ENCODE data around the gene GYG1. TPM values are rescaled to one million over a fixed set of nuclear protein-coding genes. Genes with fewer than 3 reads are reported as not detected.

GYG1 gene
- polyA plus RNA-seq, 1 donor from 2014 or later, result 2.4 TPM

DNA sequence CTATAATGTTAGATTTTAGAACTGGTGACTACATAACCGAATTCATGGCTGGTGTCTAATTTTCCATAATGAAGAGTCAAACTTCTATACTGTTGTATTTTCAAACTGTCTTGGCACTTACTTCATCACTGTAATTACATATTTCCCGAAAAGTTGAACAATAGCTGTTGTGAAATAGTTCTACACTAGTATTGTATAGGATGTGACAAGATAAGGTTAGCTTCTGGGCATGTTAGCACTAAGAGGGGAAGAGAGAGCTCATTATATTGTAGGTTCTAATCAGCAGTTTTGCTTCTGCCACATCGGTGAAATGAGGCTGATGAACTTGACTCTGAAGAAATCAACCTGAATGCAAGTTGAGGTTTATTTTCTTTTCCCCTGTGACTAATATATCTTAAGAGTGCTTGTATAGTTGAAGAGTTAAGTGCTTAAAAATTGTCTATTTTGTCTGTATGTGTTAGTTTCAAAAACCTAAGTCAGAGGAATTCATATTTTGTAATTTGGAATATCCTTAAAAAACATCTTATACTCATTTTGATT is 8.9 kb downstream of the GYG1 start:
- no peaks in the 10 kb centered on the region for H3K27me3 ChIP-seq (ENCODE audit: insufficient read depth, low read depth, low read length)
- no peaks in the 10 kb centered on the region for H3K36me3 ChIP-seq (ENCODE audit: insufficient read depth, low read length)
- H3K79me2 ChIP-seq (replicated peaks; ENCODE audit: insufficient read depth, low read length), result no peaks in the 10 kb centered on the region
- H3K4me3 ChIP-seq (ENCODE audit: low read length), result no peak overlapping the region
- no peak overlapping the region for H3K4me2 ChIP-seq (ENCODE audit: low read length)
- H3K9ac ChIP-seq (ENCODE audit: low read length), result no peak overlapping the region
- no peak overlapping the region for H3K27ac ChIP-seq (ENCODE audit: low read length)
- no peaks in the 10 kb centered on the region for H3K9me2 ChIP-seq (ENCODE audit: insufficient read depth, low read length)
- TF ChIP-seq EP300 (conservative IDR thresholded peaks at IDR 0.05; ENCODE audit: poor library complexity, severe bottlenecking) (no peak), RAD21 (conservative IDR thresholded peaks at IDR 0.05) (no peak), SMC3 (conservative IDR thresholded peaks at IDR 0.05; ENCODE audit: poor library complexity) (no peak), EZH2 (IDR thresholded peaks at IDR 0.05; ENCODE audit: borderline replicate concordance, insufficient read depth, low read length, poor library complexity, severe bottlenecking) (no peak), POLR2AphosphoS5 (IDR thresholded peaks at IDR 0.05) (no peak), REST (IDR thresholded peaks at IDR 0.05; ENCODE audit: borderline replicate concordance) (no peak), TAF1 (IDR thresholded peaks at IDR 0.05; ENCODE audit: low read depth) (no peak)
- TF ChIP-seq, protein P1, sequence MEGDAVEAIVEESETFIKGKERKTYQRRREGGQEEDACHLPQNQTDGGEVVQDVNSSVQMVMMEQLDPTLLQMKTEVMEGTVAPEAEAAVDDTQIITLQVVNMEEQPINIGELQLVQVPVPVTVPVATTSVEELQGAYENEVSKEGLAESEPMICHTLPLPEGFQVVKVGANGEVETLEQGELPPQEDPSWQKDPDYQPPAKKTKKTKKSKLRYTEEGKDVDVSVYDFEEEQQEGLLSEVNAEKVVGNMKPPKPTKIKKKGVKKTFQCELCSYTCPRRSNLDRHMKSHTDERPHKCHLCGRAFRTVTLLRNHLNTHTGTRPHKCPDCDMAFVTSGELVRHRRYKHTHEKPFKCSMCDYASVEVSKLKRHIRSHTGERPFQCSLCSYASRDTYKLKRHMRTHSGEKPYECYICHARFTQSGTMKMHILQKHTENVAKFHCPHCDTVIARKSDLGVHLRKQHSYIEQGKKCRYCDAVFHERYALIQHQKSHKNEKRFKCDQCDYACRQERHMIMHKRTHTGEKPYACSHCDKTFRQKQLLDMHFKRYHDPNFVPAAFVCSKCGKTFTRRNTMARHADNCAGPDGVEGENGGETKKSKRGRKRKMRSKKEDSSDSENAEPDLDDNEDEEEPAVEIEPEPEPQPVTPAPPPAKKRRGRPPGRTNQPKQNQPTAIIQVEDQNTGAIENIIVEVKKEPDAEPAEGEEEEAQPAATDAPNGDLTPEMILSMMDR (IDR thresholded peaks at IDR 0.05; ENCODE audit: poor library complexity, severe bottlenecking), result no peak
- no peaks in the 10 kb centered on the region for H3F3A ChIP-seq (ENCODE audit: insufficient read depth, low read length, poor library complexity, severe bottlenecking)
- no peaks in the 10 kb centered on the region for H4K20me1 ChIP-seq (ENCODE audit: insufficient read depth)
- H3K9me3 ChIP-seq (ENCODE audit: low read length), result no peaks in the 10 kb centered on the region
- H2AFZ ChIP-seq (ENCODE audit: low read depth, low read length), result no peak overlapping the region

DNA sequence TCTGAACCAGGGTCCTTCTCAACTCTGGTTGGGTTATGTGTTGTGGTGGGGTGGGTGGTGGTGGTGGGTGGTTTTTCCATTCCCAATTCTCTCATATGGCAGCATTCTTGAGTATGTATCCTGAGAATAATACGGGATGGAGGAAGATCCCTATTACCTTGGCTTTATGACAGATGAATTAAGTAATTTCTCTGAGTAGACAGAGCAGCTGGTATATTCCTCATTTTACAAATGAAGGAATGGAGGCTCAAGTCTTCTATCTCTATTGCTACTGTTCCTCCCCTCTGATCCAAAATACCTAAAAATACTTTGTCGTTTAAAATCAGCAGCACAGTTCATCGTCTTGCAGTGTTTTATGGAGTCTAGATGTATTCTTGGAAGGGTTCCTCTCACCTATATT is 10.4 kb downstream of the GYG1 start:
- Histone ChIP-seq H3K9ac (ENCODE audit: low read length) (no peak overlapping the region), H3K4me3 (ENCODE audit: low read length) (no peak overlapping the region), H3F3A (ENCODE audit: insufficient read depth, low read length, poor library complexity, severe bottlenecking) (no peaks in the 10 kb centered on the region), H4K20me1 (ENCODE audit: insufficient read depth) (no peaks in the 10 kb centered on the region), H3K9me3 (ENCODE audit: low read length) (no peaks in the 10 kb centered on the region), H2AFZ (ENCODE audit: low read depth, low read length) (no peak overlapping the region), H3K36me3 (ENCODE audit: insufficient read depth, low read length) (no peaks in the 10 kb centered on the region), H3K27me3 (ENCODE audit: insufficient read depth, low read depth, low read length) (no peaks in the 10 kb centered on the region), H3K4me2 (ENCODE audit: low read length) (no peak overlapping the region), H3K27ac (ENCODE audit: low read length) (no peak overlapping the region), H3K79me2 (replicated peaks; ENCODE audit: insufficient read depth, low read length) (no peaks in the 10 kb centered on the region), H3K9me2 (ENCODE audit: insufficient read depth, low read length) (no peaks in the 10 kb centered on the region)
- TF ChIP-seq POLR2AphosphoS5 (IDR thresholded peaks at IDR 0.05) (no peak), TAF1 (IDR thresholded peaks at IDR 0.05; ENCODE audit: low read depth) (no peak), EP300 (conservative IDR thresholded peaks at IDR 0.05; ENCODE audit: poor library complexity, severe bottlenecking) (no peak), RAD21 (conservative IDR thresholded peaks at IDR 0.05) (no peak), SMC3 (conservative IDR thresholded peaks at IDR 0.05; ENCODE audit: poor library complexity) (no peak), MXI1 (conservative IDR thresholded peaks at IDR 0.05; ENCODE audit: poor library complexity, severe bottlenecking) (no peak), EZH2 (IDR thresholded peaks at IDR 0.05; ENCODE audit: borderline replicate concordance, insufficient read depth, low read length, poor library complexity, severe bottlenecking) (no peak), REST (IDR thresholded peaks at IDR 0.05; ENCODE audit: borderline replicate concordance) (no peak)
- TF ChIP-seq, protein P1 (IDR thresholded peaks at IDR 0.05; ENCODE audit: poor library complexity, severe bottlenecking), result no peak

All from neural cell (in vitro differentiated cells).